Suprapubic skin (tissue), 3 donors: ENCODE results near the gene SCNN1B.

Source experiments
- EP300 ChIP-seq: sonication (generic); formaldehyde crosslinking; IDR thresholded peaks from one replicate; pipeline ENCODE4 v1.6.1; 2017; ENCODE audit warnings: antibody characterized with exemption
- TF ChIP-seq, protein P1 (sequence below), 2 donors: fragments of 200-600 bp in 1 of 2; fragments of 450-650 bp in 1 of 2; sonication (generic) in 1 of 2; IDR thresholded peaks; one replicate each; pipeline ENCODE4 v1.5.1; 2016 to 2019; ENCODE audit warnings: antibody characterized with exemption in 2 of 2, mild to moderate bottlenecking in 1 of 2, moderate library complexity in 1 of 2

DNA sequence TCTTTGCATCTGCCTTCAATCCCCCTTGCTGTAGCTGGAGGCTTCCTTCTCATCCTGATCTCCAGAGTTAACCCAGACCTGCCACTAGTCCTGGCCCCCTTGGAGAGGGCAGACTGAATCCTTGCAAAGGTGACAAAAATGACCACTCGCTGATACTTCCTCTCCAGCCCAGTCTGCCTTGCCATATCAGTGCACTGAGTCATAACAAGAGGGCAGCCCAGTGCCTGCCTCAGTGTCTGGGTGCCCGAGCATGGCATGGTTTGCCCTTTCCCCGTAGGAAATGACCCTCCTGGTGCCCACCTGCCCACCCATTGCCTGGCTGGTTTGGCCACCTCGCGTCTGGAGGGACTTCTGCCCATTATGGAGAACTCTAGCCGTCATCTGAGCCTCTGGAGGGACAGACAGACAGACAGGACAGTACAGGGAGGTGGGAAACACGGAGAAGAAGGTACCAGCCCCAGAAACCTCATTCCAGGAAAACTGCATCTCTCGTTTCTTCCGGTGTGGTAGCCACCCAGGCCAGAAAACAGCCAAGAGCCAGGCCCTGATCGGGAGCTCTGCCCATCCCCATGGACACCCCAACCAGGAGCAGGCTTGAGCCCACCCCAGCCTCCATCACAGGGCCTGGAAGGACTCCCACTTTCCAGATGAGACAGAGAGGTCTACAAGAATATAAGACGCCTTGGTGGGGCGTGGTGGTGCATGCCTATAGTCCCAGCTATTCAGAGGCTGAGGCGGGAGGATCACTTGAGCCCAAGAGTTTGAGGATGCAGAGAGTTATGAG, 71.5 kb downstream of the SCNN1B start:
- no peak for TF ChIP-seq EP300
- TF ChIP-seq, protein P1, sequence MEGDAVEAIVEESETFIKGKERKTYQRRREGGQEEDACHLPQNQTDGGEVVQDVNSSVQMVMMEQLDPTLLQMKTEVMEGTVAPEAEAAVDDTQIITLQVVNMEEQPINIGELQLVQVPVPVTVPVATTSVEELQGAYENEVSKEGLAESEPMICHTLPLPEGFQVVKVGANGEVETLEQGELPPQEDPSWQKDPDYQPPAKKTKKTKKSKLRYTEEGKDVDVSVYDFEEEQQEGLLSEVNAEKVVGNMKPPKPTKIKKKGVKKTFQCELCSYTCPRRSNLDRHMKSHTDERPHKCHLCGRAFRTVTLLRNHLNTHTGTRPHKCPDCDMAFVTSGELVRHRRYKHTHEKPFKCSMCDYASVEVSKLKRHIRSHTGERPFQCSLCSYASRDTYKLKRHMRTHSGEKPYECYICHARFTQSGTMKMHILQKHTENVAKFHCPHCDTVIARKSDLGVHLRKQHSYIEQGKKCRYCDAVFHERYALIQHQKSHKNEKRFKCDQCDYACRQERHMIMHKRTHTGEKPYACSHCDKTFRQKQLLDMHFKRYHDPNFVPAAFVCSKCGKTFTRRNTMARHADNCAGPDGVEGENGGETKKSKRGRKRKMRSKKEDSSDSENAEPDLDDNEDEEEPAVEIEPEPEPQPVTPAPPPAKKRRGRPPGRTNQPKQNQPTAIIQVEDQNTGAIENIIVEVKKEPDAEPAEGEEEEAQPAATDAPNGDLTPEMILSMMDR (IDR thresholded peaks at IDR 0.05): no peak
